Measurements from ENCODE around the gene MID1. TPM values are rescaled to one million over a fixed set of nuclear protein-coding genes. Genes with fewer than 3 reads are reported as not detected.

The MID1 gene, protein sequence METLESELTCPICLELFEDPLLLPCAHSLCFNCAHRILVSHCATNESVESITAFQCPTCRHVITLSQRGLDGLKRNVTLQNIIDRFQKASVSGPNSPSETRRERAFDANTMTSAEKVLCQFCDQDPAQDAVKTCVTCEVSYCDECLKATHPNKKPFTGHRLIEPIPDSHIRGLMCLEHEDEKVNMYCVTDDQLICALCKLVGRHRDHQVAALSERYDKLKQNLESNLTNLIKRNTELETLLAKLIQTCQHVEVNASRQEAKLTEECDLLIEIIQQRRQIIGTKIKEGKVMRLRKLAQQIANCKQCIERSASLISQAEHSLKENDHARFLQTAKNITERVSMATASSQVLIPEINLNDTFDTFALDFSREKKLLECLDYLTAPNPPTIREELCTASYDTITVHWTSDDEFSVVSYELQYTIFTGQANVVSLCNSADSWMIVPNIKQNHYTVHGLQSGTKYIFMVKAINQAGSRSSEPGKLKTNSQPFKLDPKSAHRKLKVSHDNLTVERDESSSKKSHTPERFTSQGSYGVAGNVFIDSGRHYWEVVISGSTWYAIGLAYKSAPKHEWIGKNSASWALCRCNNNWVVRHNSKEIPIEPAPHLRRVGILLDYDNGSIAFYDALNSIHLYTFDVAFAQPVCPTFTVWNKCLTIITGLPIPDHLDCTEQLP
- total RNA-seq (2014; rRNA removed; shearing (Covaris generic); ENCODE audit: low replicate concordance) = 12.5 and 26.7 TPM in 2 replicates

DNA sequence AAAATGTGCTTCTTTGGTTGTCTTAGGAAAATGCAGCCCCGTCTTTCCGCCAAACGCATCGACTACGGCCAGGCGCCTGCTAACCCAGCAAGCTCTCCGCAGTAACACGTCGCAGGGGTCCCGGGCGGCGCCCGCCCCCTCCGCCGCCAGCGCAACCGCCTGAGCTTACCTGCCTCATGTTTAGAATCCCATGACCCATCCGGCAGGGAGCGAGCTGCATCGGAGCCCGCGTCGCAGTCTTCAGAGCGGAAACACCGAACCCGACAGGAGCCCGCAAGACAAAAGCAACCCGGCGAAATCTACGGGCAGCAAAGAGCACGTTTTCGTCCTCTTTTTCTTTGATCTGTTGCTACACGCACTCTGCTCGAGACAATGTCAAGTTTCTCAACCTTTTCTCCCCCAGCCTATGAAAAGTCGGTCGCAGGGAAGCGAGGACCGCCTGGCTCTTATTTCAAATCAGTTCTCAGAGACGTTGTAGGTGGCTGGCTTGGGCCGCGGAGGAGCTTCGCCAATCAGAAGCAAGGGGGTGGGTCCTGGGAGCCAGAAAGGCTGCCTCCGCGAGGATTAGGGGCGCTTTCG is at the start of gene MID1:
TSS of gene MID1 (minus strand) at position 465 of the 579 bp plus-strand sequence. CDS start 53,038 bp downstream, outside the sequence.
- DNase-seq (ENCODE audit: low read depth) = peak; percentile 80
- in situ Hi-C loops (cut with HindIII; ENCODE audit: low pct_unique_long_range_greater_than_20kb, low sequenced_read_pairs) = no loop called here

DNA sequence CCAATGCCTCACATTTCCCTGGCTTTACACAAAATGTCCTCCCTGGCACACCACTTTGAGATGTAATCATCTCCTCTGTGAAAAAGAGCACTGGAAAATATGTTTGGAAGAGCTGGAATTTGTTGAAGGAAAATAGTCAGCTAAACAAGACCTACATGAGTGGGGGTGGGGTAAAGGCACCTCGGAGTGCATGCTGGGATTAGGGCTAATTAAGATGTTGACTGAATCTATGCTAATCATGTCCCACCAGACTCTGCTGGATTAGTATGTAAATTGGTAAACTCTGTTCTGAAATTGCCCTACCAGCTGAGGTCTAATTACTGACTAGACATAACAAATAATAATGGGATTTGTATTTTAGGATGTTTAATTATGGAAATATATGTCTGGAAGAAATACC is 46.8 kb upstream of the MID1 start:
- DNase-seq (ENCODE audit: low read depth) = no peak
- in situ Hi-C loops (cut with HindIII; ENCODE audit: low pct_unique_long_range_greater_than_20kb, low sequenced_read_pairs) = no loop called here

DNA sequence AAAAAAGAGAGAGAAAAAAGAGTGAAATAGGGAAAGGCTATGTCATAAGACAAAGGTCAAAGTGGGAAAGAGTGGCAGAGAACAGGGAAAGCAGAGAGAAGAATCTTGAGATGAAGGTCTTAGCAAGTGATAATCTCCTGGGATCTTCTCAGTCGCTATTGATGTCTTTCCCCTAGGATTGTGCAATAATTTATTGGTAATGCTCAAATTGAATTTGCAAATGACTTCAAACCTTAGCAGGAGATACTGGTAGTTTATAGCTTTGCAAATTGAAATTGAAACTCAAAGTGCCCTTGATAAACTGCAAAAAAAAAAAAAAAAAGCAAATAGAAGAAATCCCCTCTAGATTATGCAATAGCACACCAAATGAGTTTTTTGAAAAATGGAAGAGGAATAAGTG is 45.7 kb upstream of the MID1 start:
- DNase-seq (ENCODE audit: low read depth) = no peak
- in situ Hi-C loops (cut with HindIII; ENCODE audit: low pct_unique_long_range_greater_than_20kb, low sequenced_read_pairs) = no loop called here

DNA sequence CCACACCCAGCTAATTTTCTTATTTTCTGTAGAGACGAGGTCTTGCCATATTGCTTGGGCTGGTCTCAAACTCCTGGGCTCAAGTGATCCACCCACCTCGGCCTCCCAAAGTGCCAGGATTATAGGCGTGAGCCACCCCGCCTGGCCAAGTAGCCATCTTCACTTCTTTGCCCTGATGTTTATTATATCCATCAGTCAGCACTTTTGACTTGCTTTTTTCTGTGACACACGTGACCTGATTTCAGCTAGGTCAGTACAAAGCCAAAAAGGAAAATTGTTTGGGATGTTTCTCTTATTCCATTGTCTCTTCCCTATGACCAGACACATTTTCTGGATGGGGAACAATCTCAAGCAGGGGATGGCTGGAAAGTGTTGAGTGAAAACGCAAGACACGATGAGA is 45.3 kb upstream of the MID1 start:
- DNase-seq (ENCODE audit: low read depth) = no peak
- in situ Hi-C loops (cut with HindIII; ENCODE audit: low pct_unique_long_range_greater_than_20kb, low sequenced_read_pairs) = no loop called here

DNA sequence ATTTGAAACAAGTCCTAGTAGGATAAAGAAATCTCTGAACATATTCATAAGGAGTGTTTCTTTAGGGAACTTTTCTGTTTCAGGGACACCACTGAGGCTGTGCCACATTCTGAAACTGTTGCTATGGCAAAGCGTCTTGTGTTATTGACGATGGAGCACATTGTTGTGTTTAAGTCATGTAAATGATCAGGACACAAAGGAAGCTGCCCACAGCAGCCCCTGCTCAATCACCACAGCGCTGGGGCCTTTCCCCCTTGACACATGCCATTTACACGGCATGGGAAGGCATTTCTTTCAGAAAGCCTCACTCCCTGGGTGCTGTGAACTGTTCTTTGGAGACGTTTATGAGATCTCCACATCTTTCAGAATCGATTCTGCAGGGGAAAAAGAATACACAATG is 39.8 kb upstream of the MID1 start:
- in situ Hi-C loops (cut with HindIII; ENCODE audit: low pct_unique_long_range_greater_than_20kb, low sequenced_read_pairs) = no loop called here
- DNase-seq (ENCODE audit: low read depth) = no peak

DNA sequence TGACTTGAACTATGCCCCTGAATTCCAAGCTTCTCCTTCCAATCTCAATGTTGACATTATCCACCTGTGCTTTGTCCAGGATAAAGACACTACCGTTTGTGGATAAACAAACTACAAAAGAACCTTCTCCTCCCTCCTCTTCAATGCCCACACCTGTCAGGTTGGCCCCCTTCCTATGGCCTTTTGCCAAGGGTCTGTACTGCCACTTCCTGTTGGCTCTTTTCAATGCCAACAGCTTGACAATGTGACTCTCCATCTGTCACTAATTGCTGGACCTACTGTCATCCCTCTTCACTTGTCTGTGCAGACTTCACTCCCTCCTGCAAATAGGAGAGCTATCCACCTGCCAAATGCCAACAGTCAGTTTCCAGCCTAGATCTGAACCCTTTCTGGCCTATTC is 35.8 kb upstream of the MID1 start:
- no peak for DNase-seq (ENCODE audit: low read depth)
- in situ Hi-C loops (cut with HindIII; ENCODE audit: low pct_unique_long_range_greater_than_20kb, low sequenced_read_pairs) = no loop called here

DNA sequence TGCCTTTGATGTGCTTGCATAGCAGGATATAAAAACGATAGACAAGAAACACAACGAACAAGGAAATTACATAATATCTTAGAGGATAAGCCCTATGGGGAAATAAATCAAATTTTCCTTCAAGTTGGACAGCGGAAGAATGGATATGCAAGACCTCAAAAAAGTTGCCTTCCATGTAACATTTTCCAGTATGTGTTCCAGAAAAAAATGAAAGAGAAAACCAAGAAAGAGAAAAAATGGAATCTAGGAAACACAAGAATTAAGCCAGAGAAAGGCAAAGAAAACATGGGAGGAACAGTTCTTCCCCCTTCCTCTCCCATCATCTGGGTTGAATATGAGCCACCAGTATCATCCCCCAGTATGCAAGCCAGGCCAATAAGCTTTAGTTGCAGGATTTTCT is 34.6 kb upstream of the MID1 start:
- no peak for DNase-seq (ENCODE audit: low read depth)
- in situ Hi-C loops (cut with HindIII; ENCODE audit: low pct_unique_long_range_greater_than_20kb, low sequenced_read_pairs) = no loop called here

DNA sequence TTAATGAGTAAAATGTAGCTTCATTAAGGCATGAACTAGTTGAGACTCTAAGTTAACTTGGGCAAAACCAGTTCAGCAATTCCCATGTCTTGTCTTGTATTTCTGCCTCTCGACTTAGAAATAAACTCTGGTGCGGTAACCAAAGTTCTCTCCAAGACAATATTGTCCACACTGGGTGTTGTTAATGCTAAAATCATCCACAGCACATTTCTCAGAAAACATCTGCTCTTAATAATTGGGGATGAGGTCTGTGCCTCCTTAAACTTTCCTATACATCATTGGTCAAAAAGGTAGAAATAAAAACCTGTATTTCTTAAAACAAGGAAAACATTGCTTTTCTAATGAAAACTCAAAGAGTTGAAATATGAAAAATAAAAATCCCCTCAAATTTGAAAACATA is 32.9 kb upstream of the MID1 start:
- no peak for DNase-seq (ENCODE audit: low read depth)
- in situ Hi-C loops (cut with HindIII; ENCODE audit: low pct_unique_long_range_greater_than_20kb, low sequenced_read_pairs) = no loop called here

DNA sequence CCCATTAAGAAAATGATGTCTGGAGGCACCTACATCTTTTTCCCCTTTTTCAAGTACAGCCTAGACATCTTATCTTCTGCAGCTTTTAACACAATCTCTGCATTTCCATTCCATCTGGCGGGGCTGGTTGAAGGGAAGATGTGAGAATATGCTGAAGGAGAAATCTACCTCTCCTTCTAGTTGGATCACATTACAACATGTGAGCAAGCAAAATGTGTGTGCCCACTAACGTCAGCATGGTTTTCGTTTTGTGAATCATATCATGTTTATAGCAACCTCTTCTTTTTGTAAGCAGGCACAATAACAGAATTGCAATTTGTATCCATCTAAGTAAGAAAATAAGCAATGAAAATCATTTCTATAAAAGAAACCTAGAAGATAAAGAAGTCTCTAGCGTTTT is 28.9 kb upstream of the MID1 start:
- DNase-seq (ENCODE audit: low read depth) = no peak
- in situ Hi-C loops (cut with HindIII; ENCODE audit: low pct_unique_long_range_greater_than_20kb, low sequenced_read_pairs) = no loop called here

DNA sequence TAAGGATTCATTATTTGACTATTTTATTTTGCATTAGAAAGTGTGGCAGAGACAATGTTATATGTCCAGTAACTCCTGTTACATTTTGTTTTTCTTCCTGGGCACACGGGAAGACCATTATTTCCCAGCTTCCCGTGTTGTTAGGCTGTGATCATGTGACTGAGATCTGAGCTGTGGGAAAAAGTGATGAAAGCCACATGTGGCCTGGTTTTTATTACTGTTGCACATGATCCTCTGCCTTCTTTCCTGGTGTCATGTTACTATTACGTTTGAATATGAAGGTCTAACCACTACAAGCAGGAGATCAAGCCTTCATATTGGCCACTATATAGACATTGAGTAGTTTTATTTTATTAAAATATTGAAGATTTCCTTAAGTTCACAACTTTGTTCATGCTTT is 28.2 kb upstream of the MID1 start:
- DNase-seq (ENCODE audit: low read depth) = no peak
- in situ Hi-C loops (cut with HindIII; ENCODE audit: low pct_unique_long_range_greater_than_20kb, low sequenced_read_pairs) = no loop called here

DNA sequence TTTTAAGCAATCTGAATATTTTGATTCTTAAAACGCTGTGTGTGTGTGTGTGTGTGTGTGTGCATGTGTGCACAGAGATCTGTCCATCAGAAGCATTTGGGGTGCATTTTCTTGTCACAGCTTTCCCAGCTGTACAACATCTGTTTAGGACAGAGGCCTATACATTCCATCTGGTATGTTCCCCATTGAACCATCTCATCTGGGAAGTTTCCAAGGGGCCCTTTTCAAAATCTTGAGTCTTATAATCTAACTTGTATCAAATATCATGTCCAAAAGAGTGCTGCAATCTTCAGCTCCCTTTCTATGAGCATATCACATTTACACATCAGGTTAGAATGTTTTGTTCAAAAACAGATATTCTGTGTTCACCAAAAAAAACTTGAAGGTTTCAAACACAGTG is 16.5 kb upstream of the MID1 start:
- in situ Hi-C loops (cut with HindIII; ENCODE audit: low pct_unique_long_range_greater_than_20kb, low sequenced_read_pairs) = no loop called here
- no peak for DNase-seq (ENCODE audit: low read depth)

DNA sequence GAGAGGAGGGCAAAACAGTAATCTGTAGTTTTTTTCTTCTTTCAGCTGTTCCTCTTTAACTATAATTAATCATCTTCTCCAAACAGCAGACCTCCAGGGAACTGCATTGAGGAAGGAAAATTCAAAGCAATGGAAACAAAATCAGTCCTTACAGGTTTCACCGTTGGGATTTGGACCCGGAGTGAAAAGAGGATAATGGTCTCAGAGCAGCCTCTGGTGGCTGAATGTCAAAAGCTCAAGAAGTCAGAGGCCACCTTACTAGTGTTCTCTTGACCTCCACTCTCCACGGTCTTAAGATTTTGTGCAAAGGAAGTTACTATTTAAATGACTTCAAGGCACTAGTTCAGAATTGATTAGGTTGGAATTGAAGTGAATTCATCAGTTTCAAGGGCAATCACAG is 16.0 kb upstream of the MID1 start:
- peak; percentile 49 for DNase-seq (ENCODE audit: low read depth)
- in situ Hi-C loops (cut with HindIII; ENCODE audit: low pct_unique_long_range_greater_than_20kb, low sequenced_read_pairs) = no loop called here

DNA sequence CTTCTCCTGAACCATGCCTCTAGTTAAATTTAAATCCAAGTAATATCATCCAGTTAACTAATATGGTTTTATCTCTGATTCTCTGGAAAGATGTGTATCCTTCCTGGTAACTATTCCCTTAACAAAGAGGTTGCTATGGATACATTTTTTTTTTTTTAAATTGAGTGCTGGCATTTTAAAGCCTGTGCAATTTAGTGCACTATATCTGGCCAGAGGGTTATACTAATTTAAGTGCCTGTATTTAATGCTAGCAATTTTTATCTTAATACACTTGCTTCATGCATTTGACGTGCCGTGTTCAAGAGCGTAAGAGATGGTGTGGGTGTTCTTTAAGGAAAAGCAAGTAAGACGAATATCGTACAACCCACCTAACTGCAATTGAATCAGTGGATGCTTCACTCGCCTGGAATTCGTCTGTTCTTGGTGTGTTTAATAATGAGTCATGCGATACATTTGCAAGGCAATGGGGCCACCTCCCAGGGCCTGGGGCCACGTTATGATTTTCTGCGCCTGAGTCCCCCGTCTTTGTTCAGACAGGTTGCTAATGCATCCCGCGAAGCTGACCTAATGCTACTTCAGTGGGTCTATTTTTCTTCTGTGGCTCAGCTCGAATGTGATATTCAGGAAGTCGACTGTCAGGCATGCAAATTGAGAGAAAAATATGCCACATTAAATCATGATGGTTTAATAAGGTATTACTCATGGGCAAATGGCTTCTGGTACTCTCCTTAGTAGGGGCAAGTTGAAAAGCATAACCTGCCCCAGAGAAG is 14.2 kb upstream of the MID1 start:
- peak; percentile 86 for DNase-seq (ENCODE audit: low read depth)
- in situ Hi-C loops (cut with HindIII; ENCODE audit: low pct_unique_long_range_greater_than_20kb, low sequenced_read_pairs) = no loop called here

DNA sequence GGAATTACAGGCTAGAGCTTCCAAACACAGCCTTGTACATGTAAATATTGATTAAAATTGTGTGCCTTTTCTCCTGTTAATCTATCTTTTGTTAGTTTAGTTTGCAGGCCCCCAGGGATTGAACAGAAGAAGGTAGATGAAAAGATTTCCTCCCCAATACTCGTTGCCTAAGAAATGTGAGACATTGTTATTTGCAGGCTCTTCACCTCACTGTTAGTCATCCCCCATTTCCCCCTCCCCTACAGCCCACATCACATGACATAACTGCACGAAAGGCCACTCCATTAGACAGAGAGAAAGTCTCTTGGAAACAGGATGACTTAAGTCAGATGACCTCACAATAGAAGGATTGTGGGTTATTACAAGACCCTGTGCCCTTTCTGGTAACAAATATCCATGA is 13.3 kb upstream of the MID1 start:
- in situ Hi-C loops (cut with HindIII; ENCODE audit: low pct_unique_long_range_greater_than_20kb, low sequenced_read_pairs) = no loop called here
- peak; percentile 86 for DNase-seq (ENCODE audit: low read depth)

DNA sequence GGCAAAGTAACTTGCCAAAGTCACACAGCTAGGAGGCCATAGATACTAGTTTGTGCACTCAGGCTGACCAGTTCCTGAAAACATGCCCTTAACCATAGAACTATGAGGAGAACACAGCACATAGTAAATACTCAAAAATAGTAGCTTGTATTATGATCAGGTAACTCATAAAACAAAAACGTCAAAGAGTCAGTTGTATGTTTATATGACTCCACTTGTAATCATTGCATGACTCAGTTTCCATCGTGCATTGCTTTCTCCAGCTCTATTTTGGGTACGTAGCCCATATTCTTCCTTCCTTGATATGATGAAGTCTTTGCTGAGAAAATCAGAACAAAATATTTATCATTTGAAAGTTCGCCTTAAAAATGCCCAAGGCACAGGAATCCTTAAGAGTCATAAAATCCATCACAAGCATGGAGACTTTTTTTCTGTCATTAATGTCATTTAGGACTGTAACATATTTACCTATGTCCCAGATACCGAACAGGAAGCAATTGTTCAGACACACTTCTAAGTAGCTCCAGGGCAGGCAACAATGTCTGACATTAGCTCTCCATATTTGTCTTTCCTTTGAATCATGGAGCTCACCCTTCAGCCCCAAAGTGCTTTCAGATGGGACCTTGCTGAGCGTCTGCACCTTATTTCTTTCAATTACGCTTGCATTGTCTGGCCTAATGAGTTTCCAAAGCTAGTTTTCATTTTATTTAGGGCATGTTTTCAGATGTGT is 11.2 kb upstream of the MID1 start:
- DNase-seq (ENCODE audit: low read depth) = no peak
- in situ Hi-C loops (cut with HindIII; ENCODE audit: low pct_unique_long_range_greater_than_20kb, low sequenced_read_pairs) = no loop called here

DNA sequence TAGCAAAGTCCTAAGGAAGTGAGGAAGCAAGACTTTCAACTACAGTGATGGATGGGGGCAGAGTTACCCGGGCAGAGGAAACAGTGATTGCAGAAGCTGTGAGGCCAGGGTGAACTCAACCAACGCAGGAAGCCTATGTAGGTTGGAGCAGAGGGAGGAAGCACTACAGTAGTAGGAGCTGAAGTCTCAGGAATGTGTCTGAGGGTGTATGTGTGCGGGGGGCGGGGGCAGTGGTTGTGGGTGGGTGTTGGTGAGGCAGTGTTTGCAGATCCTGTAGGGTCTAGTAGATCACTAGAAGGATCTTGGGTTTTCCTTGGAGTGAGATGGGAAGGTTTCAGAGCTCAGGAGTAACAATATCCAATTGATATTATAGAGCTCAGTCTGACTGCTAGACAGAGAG is 9.9 kb upstream of the MID1 start:
- in situ Hi-C loops (cut with HindIII; ENCODE audit: low pct_unique_long_range_greater_than_20kb, low sequenced_read_pairs) = no loop called here

DNA sequence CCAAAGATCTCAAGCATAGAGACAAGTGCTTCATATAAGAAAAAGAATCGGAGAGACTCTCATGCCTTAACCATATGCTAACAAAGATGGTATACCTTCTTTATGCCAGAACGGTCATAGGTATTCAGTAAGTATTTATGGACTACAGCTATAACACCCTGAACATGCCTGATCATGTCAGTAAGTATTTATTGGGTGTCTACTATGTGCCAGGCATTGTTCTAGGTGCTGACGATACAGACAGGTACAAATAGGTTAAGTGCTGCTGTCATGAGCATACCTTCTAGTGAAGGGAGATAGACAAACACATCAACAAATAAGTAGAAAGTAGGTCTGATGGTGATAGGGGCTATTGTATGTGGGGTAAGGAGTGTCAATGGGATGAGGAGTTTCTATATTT is 9.5 kb upstream of the MID1 start:
- no peak for DNase-seq (ENCODE audit: low read depth)
- in situ Hi-C loops (cut with HindIII; ENCODE audit: low pct_unique_long_range_greater_than_20kb, low sequenced_read_pairs) = no loop called here

More for the DNA sequence above, 9.9 kb upstream of the MID1 start:
- DNase-seq (ENCODE audit: low read depth) = no peak

DNA sequence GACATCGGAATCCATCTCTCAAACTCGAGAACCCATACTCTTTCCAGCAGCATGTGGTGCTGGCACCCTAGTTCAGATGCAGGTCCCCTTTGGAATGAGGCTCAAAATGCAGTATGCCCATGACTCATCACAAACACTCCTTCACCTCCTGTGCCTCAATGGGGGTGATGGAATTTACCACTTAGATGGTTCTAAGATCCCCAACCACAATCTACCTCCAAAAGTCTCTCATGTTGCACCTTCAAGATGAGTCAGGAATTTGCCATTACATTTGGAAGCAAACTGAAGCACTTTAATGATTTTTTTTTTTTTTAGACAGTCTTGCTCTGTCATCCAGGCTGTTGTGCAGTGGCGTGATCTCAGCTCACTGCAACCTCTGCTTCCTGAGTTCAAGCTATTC is 8.5 kb upstream of the MID1 start:
- in situ Hi-C loops (cut with HindIII; ENCODE audit: low pct_unique_long_range_greater_than_20kb, low sequenced_read_pairs) = no loop called here
- peak; percentile 51 for DNase-seq (ENCODE audit: low read depth)

Measured in Caki2 (cell line).